Measurements from ENCODE around the gene KCNK7.

The KCNK7 gene

GRCh38 chr11:65558930-65559509 is 36.6 kb downstream of the KCNK7 start:
- H4K20me1 ChIP-seq (ENCODE audit: low read depth, low read length) = no peaks in the 10 kb centered on the region
- no peak for TF ChIP-seq EZH2phosphoT487 (conservative IDR thresholded peaks at IDR 0.05; ENCODE audit: low read length)
- TF ChIP-seq CTCF (IDR thresholded peaks at IDR 0.05; ENCODE audit: insufficient read depth, low read length, poor library complexity, severe bottlenecking) = no peak
- no peaks in the 10 kb centered on the region for H3K27me3 ChIP-seq (ENCODE audit: low read length)
- no peak overlapping the region for H3K9ac ChIP-seq (ENCODE audit: low read length)
- H3K4me3 ChIP-seq (ENCODE audit: insufficient read depth, low read length, poor library complexity, severe bottlenecking) = no peak overlapping the region
- H3K9me3 ChIP-seq (ENCODE audit: insufficient read depth, low read length) = no peaks in the 10 kb centered on the region
- no peak overlapping the region for H3K27ac ChIP-seq (ENCODE audit: low read depth, low read length)
- H3F3A ChIP-seq (ENCODE audit: insufficient read depth) = no peaks in the 10 kb centered on the region
- no peaks in the 10 kb centered on the region for H3K79me2 ChIP-seq (ENCODE audit: insufficient read depth, low read length)
- no peak overlapping the region for H2AFZ ChIP-seq (ENCODE audit: low read depth, low read length, severe bottlenecking)
- no peak overlapping the region for H3K4me2 ChIP-seq (ENCODE audit: low read depth, low read length, poor library complexity, severe bottlenecking)
- no peaks in the 10 kb centered on the region for H3K9me2 ChIP-seq (replicated peaks; ENCODE audit: insufficient read depth, low read length)
- no peaks in the 10 kb centered on the region for H3K36me3 ChIP-seq (ENCODE audit: low read length)

DNA sequence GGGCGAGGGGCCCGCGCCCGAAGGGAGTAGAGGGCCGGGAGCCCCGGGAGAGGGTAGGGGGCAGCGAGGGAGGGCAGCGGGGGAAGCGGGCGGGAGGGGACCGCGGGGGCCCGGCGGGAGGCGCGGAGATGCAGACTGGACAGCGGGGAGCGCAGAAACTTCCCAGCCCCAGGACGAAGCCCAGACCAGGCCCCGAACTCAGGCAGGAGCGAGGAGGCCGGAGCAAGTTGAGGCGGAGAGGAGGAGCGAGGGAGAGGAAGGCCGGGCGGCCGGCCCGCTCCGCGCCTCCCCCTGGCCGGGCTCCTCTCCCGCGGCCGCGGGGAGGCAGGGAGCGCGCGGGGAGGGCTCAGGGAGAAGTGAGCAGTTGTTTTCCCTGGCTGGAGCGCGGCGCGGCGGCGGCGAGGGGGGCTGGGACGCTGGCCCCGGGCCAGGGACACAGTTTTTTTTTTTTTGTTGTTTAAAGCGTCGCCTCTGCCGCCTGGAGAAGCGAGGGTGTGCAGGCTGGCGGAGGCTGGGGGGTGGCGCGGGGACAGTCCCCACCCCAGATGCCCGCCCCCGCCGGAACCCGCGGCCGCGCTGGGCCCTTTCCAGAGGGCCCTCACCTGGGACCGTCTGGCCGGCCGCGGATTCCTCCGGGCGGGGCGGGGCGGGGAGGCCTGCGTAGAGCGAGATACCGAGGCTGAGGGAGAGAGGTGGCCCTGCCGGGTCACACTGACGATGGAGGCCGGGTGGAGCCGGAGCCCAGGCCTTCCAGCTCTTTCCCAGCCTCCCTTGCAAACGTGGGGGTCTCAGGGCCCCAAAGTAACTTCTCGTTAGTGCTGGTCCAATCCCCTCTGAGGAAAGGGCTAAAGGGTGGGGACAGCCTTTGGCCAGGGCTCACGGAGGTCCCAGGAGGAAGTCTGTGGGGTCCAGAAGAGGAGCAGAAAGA is 37.3 kb downstream of the KCNK7 start, which contains the start of gene LTBP3:
TSS of gene LTBP3 (minus strand) at position 358 of the 928 bp plus-strand sequence. CDS start 400 bp downstream, outside the sequence.
- H4K20me1 ChIP-seq (ENCODE audit: low read depth, low read length) = no peaks in the 10 kb centered on the region
- H2AFZ ChIP-seq (ENCODE audit: low read depth, low read length, severe bottlenecking) = no peak within 1 kb of the TSS
- TF ChIP-seq CTCF (IDR thresholded peaks at IDR 0.05; ENCODE audit: insufficient read depth, low read length, poor library complexity, severe bottlenecking) = no peak
- TF ChIP-seq EZH2phosphoT487 (conservative IDR thresholded peaks at IDR 0.05; ENCODE audit: low read length) = no peak
- no peaks in the 10 kb centered on the region for H3K36me3 ChIP-seq (ENCODE audit: low read length)
- no peaks in the 10 kb centered on the region for H3K79me2 ChIP-seq (ENCODE audit: insufficient read depth, low read length)
- no peak within 1 kb of the TSS for H3K27ac ChIP-seq (ENCODE audit: low read depth, low read length)
- no peak within 1 kb of the TSS for H3K4me3 ChIP-seq (ENCODE audit: insufficient read depth, low read length, poor library complexity, severe bottlenecking)
- no peaks in the 10 kb centered on the region for H3K9me2 ChIP-seq (replicated peaks; ENCODE audit: insufficient read depth, low read length)
- H3K27me3 ChIP-seq (ENCODE audit: low read length) = no peaks in the 10 kb centered on the region
- peak within 1 kb of the TSS; percentile 13 for H3K4me2 ChIP-seq (ENCODE audit: low read depth, low read length, poor library complexity, severe bottlenecking)
- no peaks in the 10 kb centered on the region for H3K9me3 ChIP-seq (ENCODE audit: insufficient read depth, low read length)
- H3K9ac ChIP-seq (ENCODE audit: low read length) = no peak within 1 kb of the TSS
- H3F3A ChIP-seq (ENCODE audit: insufficient read depth) = no peaks in the 10 kb centered on the region

DNA sequence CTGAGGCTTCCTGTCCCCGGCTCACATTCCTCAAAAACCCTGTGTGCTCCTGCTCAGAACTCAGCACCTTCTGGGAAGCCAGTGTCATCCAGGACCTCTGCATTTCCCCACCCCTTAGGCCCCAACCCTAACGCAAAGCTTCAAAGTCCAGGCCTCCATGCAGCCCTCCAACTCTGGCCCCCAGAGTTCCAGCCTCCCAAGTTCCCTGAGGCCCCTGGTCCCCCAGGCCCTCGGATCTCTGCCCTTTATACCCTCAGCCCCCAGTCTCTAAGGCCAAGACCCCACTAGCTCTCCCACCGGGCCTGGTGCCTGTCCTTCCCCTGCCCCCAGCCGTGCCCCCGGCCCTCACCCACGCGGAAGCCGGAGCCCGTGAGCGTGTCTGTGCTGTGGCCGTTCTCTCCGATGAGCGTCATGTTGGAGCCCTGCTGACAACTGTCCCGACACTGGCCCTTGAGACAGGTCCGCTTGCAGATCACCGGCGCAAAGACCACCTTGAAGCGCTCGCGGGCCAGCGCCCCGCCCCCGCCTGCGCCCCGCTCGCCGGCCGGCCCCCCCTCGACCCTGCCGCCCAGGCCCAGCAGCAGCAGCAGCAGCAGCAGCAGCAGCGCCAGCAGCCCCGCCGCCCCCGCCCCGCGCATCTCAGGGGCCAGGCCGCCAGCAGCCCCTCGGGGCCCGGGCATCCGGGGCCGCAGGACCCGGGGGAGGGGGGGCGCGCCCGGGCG is 38.2 kb downstream of the KCNK7 start:
- Histone ChIP-seq H3K4me2 (ENCODE audit: low read depth, low read length, poor library complexity, severe bottlenecking) (no peak overlapping the region), H3K9ac (ENCODE audit: low read length) (no peak overlapping the region), H2AFZ (ENCODE audit: low read depth, low read length, severe bottlenecking) (no peak overlapping the region)

More for the DNA sequence above, 38.2 kb downstream of the KCNK7 start:
- Histone ChIP-seq H3K9me3 (ENCODE audit: insufficient read depth, low read length) (no peaks in the 10 kb centered on the region), H3K36me3 (ENCODE audit: low read length) (no peaks in the 10 kb centered on the region), H3F3A (ENCODE audit: insufficient read depth) (no peaks in the 10 kb centered on the region), H4K20me1 (ENCODE audit: low read depth, low read length) (no peaks in the 10 kb centered on the region), H3K27ac (ENCODE audit: low read depth, low read length) (no peak overlapping the region), H3K4me3 (ENCODE audit: insufficient read depth, low read length, poor library complexity, severe bottlenecking) (no peak overlapping the region), H3K9me2 (replicated peaks; ENCODE audit: insufficient read depth, low read length) (no peaks in the 10 kb centered on the region), H3K79me2 (ENCODE audit: insufficient read depth, low read length) (no peaks in the 10 kb centered on the region), H3K27me3 (ENCODE audit: low read length) (no peaks in the 10 kb centered on the region)
- no peak for TF ChIP-seq CTCF (IDR thresholded peaks at IDR 0.05; ENCODE audit: insufficient read depth, low read length, poor library complexity, severe bottlenecking)
- no peak for TF ChIP-seq EZH2phosphoT487 (conservative IDR thresholded peaks at IDR 0.05; ENCODE audit: low read length)
